ENCODE measurements around the gene CIB4.

DNA sequence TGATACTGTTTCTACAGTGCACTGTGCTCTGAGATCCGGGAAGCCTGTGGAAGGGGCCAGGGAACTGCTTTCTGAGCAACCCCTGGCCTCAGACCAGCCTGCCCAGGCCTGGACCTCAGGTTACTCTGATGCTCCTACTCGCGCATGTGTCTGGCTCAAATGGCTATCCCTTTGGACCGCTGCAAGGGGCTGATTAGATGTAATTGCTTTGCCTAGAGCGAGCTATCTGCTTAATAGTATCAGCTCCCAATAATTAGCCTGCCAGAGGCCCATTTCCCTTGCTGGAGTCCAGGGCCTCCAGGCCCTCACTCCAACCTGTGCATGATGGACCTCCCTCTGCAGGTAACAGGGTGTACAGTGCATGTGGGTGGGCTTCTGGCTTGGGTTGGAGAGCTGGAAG is 44.2 kb upstream of the CIB4 start:
- TF ChIP-seq, protein P1, sequence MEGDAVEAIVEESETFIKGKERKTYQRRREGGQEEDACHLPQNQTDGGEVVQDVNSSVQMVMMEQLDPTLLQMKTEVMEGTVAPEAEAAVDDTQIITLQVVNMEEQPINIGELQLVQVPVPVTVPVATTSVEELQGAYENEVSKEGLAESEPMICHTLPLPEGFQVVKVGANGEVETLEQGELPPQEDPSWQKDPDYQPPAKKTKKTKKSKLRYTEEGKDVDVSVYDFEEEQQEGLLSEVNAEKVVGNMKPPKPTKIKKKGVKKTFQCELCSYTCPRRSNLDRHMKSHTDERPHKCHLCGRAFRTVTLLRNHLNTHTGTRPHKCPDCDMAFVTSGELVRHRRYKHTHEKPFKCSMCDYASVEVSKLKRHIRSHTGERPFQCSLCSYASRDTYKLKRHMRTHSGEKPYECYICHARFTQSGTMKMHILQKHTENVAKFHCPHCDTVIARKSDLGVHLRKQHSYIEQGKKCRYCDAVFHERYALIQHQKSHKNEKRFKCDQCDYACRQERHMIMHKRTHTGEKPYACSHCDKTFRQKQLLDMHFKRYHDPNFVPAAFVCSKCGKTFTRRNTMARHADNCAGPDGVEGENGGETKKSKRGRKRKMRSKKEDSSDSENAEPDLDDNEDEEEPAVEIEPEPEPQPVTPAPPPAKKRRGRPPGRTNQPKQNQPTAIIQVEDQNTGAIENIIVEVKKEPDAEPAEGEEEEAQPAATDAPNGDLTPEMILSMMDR (IDR thresholded peaks at IDR 0.05), result no peak
- no peak for TF ChIP-seq POLR2A (IDR thresholded peaks at IDR 0.05)
- TF ChIP-seq POLR2AphosphoS5 (IDR thresholded peaks at IDR 0.05; ENCODE audit: insufficient read depth in 1 of 2, low read depth in 1 of 2), result no peak

All from vagina (tissue), 2 donors.